SK-N-MC (cell line): Measurements from ENCODE around the gene TOR3A.

ENCODE experiments used
- EZH2 ChIP-seq: fragments of 200-600 bp; sonication (generic); IDR thresholded peaks from one replicate; pipeline ENCODE4 v1.6.1; 2017; ENCODE audit warnings: antibody characterized with exemption
- FOXP2 ChIP-seq: optimal IDR thresholded peaks from 2 replicates; pipeline ENCODE3; 2011; ENCODE audit warnings: mild to moderate bottlenecking, moderate library complexity; ENCODE audit not compliant: insufficient read depth; ENCODE audit errors: extremely low read length, control extremely low read depth
- POLR2AphosphoS5 ChIP-seq: IDR thresholded peaks from 2 replicates; pipeline ENCODE4 v1.6.1; 2012; ENCODE audit warnings: mild to moderate bottlenecking, low read depth, low read length, borderline replicate concordance

- TF ChIP-seq POLR2AphosphoS5 (no peak), EZH2 (no peak), FOXP2 (no peak)
Measured at GRCh38 chr1:179048339-179049124, 33.3 kb upstream of the TOR3A start.
